ENCODE measurements around the gene LUZP1. TPM values are rescaled to one million over a fixed set of nuclear protein-coding genes. Genes with fewer than 3 reads are reported as not detected.
A peak's percentile ranks its signal among the peaks of the same experiment; 100 is the strongest.

LUZP1 gene
- total and polyA plus RNA-seq, 2 experiments from 2014 or later: 45.7 to 152 TPM

DNA sequence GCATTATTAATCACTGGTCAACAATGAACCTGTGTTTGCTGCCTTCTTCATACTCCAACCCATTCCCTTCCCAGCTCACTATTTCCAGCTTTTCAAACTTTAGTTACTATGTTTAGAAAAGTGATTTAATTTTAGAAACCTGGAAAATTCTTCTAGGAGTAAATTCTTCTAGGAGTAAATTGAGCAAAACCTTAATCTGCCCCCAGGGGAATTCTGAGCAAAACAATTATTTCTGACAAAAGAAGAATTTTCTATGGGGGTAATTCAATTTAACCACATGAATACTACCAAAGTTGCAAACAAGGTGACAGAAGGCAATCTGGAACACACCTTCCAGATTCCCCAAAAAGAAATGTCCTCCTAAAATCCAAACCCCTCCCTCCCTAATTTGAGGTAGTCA, 1.8 kb downstream of the LUZP1 start:
- peaks cover 58% of the 10 kb centered on the region for H3K79me2 ChIP-seq (replicated peaks; ENCODE audit: insufficient read depth)
- ATAC-seq: no peak

More for the DNA sequence above, 1.8 kb downstream of the LUZP1 start:
- Histone ChIP-seq H3F3A (replicated peaks; ENCODE audit: low read depth) (0 out of 2 replicates have a peak, but pooled peaks cover under 1% of the 10 kb centered on the region), H4K20me1 (replicated peaks; ENCODE audit: insufficient read depth) (peaks cover 48% of the 10 kb centered on the region), H2AFZ (no peak overlapping the region), H3K4me2 (peak overlapping the region; percentile 84), H3K27ac (ENCODE audit: low read depth) (0 out of 2 replicates have a peak overlapping the region, but pooled peaks have one; percentile 92), H3K36me3 (ENCODE audit: insufficient read depth) (no peaks in the 10 kb centered on the region), H3K9me2 (ENCODE audit: insufficient read depth) (no peaks in the 10 kb centered on the region), H3K4me3 (peak overlapping the region; percentile 98), H3K4me1 (ENCODE audit: insufficient read depth) (peaks cover 24% of the 10 kb centered on the region), H3K27me3 (ENCODE audit: insufficient read depth) (no peaks in the 10 kb centered on the region)
- H3K36me3 Mint-ChIP-seq (ENCODE audit: low read depth): no peaks in the 10 kb centered on the region
- H3K4me1 Mint-ChIP-seq: peaks cover 28% of the 10 kb centered on the region
- no peak for DNase-seq (ENCODE audit: low spot score)
- peak overlapping the region; percentile 65; the same call in 1 of the 2 replicates for H3K27ac Mint-ChIP-seq
- peak overlapping the region; percentile 96 for H3K4me3 Mint-ChIP-seq
- H3K27me3 Mint-ChIP-seq (ENCODE audit: insufficient read depth, low read depth, poor library complexity): peaks cover 10% of the 10 kb centered on the region
- TF ChIP-seq CREB1 (CRISPR knock-in tag; IDR thresholded peaks at IDR 0.05; ENCODE audit: low read depth): no peak
- TF ChIP-seq EZH2 (IDR thresholded peaks at IDR 0.05; ENCODE audit: low read depth, unreplicated experiment): no peak
- TF ChIP-seq, protein P1, sequence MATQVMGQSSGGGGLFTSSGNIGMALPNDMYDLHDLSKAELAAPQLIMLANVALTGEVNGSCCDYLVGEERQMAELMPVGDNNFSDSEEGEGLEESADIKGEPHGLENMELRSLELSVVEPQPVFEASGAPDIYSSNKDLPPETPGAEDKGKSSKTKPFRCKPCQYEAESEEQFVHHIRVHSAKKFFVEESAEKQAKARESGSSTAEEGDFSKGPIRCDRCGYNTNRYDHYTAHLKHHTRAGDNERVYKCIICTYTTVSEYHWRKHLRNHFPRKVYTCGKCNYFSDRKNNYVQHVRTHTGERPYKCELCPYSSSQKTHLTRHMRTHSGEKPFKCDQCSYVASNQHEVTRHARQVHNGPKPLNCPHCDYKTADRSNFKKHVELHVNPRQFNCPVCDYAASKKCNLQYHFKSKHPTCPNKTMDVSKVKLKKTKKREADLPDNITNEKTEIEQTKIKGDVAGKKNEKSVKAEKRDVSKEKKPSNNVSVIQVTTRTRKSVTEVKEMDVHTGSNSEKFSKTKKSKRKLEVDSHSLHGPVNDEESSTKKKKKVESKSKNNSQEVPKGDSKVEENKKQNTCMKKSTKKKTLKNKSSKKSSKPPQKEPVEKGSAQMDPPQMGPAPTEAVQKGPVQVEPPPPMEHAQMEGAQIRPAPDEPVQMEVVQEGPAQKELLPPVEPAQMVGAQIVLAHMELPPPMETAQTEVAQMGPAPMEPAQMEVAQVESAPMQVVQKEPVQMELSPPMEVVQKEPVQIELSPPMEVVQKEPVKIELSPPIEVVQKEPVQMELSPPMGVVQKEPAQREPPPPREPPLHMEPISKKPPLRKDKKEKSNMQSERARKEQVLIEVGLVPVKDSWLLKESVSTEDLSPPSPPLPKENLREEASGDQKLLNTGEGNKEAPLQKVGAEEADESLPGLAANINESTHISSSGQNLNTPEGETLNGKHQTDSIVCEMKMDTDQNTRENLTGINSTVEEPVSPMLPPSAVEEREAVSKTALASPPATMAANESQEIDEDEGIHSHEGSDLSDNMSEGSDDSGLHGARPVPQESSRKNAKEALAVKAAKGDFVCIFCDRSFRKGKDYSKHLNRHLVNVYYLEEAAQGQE (IDR thresholded peaks at IDR 0.05; ENCODE audit: unreplicated experiment): no peak
- no peak for TF ChIP-seq ZNF114 (CRISPR knock-in tag; IDR thresholded peaks at IDR 0.05)
- TF ChIP-seq JUNB (IDR thresholded peaks at IDR 0.05; ENCODE audit: unreplicated experiment): no peak
- TF ChIP-seq EZH2phosphoT487 (IDR thresholded peaks at IDR 0.05; ENCODE audit: unreplicated experiment): no peak
- no peak for TF ChIP-seq STAT1 (IDR thresholded peaks at IDR 0.05; ENCODE audit: unreplicated experiment)
- TF ChIP-seq POLR2AphosphoS5 (IDR thresholded peaks at IDR 0.05; ENCODE audit: low read depth): no peak
- TF ChIP-seq, protein P2, sequence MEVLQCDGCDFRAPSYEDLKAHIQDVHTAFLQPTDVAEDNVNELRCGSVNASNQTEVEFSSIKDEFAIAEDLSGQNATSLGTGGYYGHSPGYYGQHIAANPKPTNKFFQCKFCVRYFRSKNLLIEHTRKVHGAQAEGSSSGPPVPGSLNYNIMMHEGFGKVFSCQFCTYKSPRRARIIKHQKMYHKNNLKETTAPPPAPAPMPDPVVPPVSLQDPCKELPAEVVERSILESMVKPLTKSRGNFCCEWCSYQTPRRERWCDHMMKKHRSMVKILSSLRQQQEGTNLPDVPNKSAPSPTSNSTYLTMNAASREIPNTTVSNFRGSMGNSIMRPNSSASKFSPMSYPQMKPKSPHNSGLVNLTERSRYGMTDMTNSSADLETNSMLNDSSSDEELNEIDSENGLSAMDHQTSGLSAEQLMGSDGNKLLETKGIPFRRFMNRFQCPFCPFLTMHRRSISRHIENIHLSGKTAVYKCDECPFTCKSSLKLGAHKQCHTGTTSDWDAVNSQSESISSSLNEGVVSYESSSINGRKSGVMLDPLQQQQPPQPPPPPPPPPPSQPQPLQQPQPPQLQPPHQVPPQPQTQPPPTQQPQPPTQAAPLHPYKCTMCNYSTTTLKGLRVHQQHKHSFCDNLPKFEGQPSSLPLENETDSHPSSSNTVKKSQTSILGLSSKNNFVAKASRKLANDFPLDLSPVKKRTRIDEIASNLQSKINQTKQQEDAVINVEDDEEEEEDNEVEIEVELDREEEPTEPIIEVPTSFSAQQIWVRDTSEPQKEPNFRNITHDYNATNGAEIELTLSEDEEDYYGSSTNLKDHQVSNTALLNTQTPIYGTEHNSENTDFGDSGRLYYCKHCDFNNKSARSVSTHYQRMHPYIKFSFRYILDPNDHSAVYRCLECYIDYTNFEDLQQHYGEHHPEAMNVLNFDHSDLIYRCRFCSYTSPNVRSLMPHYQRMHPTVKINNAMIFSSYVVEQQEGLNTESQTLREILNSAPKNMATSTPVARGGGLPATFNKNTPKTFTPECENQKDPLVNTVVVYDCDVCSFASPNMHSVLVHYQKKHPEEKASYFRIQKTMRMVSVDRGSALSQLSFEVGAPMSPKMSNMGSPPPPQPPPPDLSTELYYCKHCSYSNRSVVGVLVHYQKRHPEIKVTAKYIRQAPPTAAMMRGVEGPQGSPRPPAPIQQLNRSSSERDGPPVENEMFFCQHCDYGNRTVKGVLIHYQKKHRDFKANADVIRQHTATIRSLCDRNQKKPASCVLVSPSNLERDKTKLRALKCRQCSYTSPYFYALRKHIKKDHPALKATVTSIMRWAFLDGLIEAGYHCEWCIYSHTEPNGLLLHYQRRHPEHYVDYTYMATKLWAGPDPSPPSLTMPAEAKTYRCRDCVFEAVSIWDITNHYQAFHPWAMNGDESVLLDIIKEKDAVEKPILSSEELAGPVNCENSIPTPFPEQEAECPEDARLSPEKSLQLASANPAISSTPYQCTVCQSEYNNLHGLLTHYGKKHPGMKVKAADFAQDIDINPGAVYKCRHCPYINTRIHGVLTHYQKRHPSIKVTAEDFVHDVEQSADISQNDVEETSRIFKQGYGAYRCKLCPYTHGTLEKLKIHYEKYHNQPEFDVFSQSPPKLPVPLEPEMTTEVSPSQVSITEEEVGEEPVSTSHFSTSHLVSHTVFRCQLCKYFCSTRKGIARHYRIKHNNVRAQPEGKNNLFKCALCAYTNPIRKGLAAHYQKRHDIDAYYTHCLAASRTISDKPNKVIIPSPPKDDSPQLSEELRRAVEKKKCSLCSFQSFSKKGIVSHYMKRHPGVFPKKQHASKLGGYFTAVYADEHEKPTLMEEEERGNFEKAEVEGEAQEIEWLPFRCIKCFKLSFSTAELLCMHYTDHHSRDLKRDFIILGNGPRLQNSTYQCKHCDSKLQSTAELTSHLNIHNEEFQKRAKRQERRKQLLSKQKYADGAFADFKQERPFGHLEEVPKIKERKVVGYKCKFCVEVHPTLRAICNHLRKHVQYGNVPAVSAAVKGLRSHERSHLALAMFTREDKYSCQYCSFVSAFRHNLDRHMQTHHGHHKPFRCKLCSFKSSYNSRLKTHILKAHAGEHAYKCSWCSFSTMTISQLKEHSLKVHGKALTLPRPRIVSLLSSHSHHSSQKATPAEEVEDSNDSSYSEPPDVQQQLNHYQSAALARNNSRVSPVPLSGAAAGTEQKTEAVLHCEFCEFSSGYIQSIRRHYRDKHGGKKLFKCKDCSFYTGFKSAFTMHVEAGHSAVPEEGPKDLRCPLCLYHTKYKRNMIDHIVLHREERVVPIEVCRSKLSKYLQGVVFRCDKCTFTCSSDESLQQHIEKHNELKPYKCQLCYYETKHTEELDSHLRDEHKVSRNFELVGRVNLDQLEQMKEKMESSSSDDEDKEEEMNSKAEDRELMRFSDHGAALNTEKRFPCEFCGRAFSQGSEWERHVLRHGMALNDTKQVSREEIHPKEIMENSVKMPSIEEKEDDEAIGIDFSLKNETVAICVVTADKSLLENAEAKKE (CRISPR knock-in tag; IDR thresholded peaks at IDR 0.05): no peak
- TF ChIP-seq, protein P3, sequence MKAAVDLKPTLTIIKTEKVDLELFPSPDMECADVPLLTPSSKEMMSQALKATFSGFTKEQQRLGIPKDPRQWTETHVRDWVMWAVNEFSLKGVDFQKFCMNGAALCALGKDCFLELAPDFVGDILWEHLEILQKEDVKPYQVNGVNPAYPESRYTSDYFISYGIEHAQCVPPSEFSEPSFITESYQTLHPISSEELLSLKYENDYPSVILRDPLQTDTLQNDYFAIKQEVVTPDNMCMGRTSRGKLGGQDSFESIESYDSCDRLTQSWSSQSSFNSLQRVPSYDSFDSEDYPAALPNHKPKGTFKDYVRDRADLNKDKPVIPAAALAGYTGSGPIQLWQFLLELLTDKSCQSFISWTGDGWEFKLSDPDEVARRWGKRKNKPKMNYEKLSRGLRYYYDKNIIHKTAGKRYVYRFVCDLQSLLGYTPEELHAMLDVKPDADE (IDR thresholded peaks at IDR 0.05): no peak
- TF ChIP-seq ZNF331 (CRISPR knock-in tag; IDR thresholded peaks at IDR 0.05; ENCODE audit: low read depth): no peak
- TF ChIP-seq, protein P4, sequence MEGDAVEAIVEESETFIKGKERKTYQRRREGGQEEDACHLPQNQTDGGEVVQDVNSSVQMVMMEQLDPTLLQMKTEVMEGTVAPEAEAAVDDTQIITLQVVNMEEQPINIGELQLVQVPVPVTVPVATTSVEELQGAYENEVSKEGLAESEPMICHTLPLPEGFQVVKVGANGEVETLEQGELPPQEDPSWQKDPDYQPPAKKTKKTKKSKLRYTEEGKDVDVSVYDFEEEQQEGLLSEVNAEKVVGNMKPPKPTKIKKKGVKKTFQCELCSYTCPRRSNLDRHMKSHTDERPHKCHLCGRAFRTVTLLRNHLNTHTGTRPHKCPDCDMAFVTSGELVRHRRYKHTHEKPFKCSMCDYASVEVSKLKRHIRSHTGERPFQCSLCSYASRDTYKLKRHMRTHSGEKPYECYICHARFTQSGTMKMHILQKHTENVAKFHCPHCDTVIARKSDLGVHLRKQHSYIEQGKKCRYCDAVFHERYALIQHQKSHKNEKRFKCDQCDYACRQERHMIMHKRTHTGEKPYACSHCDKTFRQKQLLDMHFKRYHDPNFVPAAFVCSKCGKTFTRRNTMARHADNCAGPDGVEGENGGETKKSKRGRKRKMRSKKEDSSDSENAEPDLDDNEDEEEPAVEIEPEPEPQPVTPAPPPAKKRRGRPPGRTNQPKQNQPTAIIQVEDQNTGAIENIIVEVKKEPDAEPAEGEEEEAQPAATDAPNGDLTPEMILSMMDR (conservative IDR thresholded peaks at IDR 0.05; ENCODE audit: low read depth in 2 of 2): no peak
- TF ChIP-seq NANOG (IDR thresholded peaks at IDR 0.05; ENCODE audit: borderline replicate concordance): no peak
- H3K9me3 Mint-ChIP-seq: no peaks in the 10 kb centered on the region

Data from GM23338 (cell line).